H1 (cell line): ENCODE results near the gene HHAT. TPM values are rescaled to one million over a fixed set of nuclear protein-coding genes. Genes with fewer than 3 reads are reported as not detected.

Experiments
- HDAC2 ChIP-seq, 2 experiments: fragments of 300-600 bp in 1 of 2; sonication (generic) in 1 of 2; IDR thresholded peaks; 2 replicates each; pipeline ENCODE4 v1.6.1; 2011 to 2012; ENCODE audit warnings: low read depth in 2 of 2, low read length in 2 of 2, mild to moderate bottlenecking in 2 of 2, moderate library complexity in 2 of 2, borderline replicate concordance in 1 of 2, inconsistent platforms in 1 of 2
- KDM4A ChIP-seq: IDR thresholded peaks from one replicate; pipeline ENCODE4 v1.7.1; 2012; ENCODE audit warnings: low read depth, mild to moderate bottlenecking, moderate library complexity, low read length, inconsistent platforms; ENCODE audit not compliant: severe bottlenecking
- RBBP5 ChIP-seq: IDR thresholded peaks from 2 replicates; pipeline ENCODE4 v1.7.1; 2012; ENCODE audit warnings: low read depth, mild to moderate bottlenecking, inconsistent platforms, low read length, moderate library complexity, borderline replicate concordance
- polyA plus RNA-seq, 7 experiments: library from polyadenylated mRNA; depleted of rRNA in 3 of 7; stranded (reverse) in 5 of 7; unstranded in 2 of 7; fragments of >200 nt in 5 of 7; fragments of 200-250 nt in 2 of 7; gene quantifications; 1 replicate in 5 of 7; 2 replicates in 1 of 7; 4 replicates in 1 of 7; pipeline versions ENCODE4 v1.2.1 to v1.2.3, GENCODE V29; 2011 to 2013; ENCODE audit warnings: missing spikeins in 2 of 7, mixed read lengths in 2 of 7
- total RNA-seq: library from RNA; stranded (reverse); fragmentation: NEBNext Ultra II Directional; extraction: Animal tissue kit (Norgen Biotek cat#: 25700); gene quantifications from 2 replicates; pipeline ENCODE4 v1.2.1, GENCODE V29; 2021

Gene HHAT
- total and polyA plus RNA-seq, 2 of the 8 experiments (the other 6 are each of a cell fraction or from before 2014, with no cell fraction given): 0.15 to 0.51 TPM

- TF ChIP-seq HDAC2 (IDR thresholded peaks at IDR 0.05; ENCODE audit: borderline replicate concordance in 1 of 2, low read depth in 2 of 2, low read length in 2 of 2): no peak
- TF ChIP-seq RBBP5: no peak
- TF ChIP-seq KDM4A: no peak
These were observed 146.6 kb downstream of the HHAT start (continued) for GRCh38 chr1:210475321-210475720.
